Measurements from ENCODE around the gene STYXL2.
A peak's percentile ranks its signal among the peaks of the same experiment; 100 is the strongest.

STYXL2 gene

GRCh38 chr1:167081594-167082156 is 12.2 kb upstream of the STYXL2 start:
- H3K27ac ChIP-seq, result peak overlapping the region; percentile 58; the same call in 1 of the 2 replicates
- TF ChIP-seq, protein P1, sequence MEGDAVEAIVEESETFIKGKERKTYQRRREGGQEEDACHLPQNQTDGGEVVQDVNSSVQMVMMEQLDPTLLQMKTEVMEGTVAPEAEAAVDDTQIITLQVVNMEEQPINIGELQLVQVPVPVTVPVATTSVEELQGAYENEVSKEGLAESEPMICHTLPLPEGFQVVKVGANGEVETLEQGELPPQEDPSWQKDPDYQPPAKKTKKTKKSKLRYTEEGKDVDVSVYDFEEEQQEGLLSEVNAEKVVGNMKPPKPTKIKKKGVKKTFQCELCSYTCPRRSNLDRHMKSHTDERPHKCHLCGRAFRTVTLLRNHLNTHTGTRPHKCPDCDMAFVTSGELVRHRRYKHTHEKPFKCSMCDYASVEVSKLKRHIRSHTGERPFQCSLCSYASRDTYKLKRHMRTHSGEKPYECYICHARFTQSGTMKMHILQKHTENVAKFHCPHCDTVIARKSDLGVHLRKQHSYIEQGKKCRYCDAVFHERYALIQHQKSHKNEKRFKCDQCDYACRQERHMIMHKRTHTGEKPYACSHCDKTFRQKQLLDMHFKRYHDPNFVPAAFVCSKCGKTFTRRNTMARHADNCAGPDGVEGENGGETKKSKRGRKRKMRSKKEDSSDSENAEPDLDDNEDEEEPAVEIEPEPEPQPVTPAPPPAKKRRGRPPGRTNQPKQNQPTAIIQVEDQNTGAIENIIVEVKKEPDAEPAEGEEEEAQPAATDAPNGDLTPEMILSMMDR (IDR thresholded peaks at IDR 0.05), result no peak
- no peak for TF ChIP-seq ZFX (IDR thresholded peaks at IDR 0.05; ENCODE audit: borderline replicate concordance)

DNA sequence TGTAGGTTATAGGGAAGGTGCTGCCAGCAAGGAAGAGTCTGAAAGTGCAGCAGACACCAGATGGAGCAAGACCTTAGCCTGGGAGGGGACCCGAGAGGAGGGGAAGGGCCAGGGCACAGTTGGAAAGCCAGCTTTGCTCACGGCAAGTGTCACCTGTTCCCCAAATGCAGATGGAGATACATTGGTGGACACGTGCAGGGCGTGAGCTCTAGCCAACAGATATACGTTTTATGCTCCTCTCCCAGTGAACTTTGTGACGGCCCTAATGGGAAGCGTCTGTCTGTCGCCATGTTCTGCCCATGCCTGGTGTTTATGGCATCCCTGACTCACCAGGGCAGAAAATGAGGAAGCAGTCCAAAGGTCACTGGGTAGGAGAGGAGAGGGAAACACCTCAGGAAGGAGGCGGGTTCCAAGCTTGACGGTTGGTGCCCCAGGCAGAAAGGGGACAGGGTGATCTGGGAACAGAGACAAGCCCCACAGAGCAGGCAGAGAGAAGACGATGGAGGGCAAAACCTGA is 11.3 kb upstream of the STYXL2 start:
- TF ChIP-seq, protein P1 (IDR thresholded peaks at IDR 0.05), result no peak
- TF ChIP-seq ZFX (IDR thresholded peaks at IDR 0.05; ENCODE audit: borderline replicate concordance), result no peak
- H3K27ac ChIP-seq, result peak overlapping the region; percentile 58

DNA sequence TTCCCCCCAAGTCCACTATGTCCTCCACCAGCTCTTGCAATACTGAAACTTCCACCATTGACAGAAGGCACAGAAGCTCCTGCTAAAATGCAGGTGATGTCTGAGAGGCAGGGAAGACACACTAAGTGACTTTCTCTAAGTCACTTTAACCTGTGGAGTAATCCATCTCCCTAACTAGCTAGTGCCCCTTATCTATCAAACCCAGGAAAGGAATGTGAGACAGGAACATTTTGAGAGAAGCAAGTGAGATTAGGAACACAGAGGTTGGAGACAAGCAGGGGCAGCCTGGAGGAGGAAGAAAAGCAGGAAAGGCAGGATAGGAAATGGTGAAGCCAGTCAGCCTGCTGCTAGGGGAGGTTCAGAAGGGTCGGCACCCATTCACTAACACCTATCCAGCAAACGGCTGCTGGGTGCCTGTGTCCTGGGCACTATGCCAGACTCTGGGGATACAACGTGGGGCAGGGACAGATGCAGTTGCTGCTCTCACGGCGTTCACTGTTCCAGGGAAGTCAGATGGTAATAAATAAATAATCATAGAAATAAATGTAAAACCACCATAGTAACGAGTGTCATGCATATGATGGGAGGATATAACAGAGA is 10.7 kb upstream of the STYXL2 start:
- no peak for TF ChIP-seq ZFX (IDR thresholded peaks at IDR 0.05; ENCODE audit: borderline replicate concordance)
- TF ChIP-seq, protein P1 (IDR thresholded peaks at IDR 0.05), result no peak
- peak overlapping the region; percentile 58 for H3K27ac ChIP-seq

DNA sequence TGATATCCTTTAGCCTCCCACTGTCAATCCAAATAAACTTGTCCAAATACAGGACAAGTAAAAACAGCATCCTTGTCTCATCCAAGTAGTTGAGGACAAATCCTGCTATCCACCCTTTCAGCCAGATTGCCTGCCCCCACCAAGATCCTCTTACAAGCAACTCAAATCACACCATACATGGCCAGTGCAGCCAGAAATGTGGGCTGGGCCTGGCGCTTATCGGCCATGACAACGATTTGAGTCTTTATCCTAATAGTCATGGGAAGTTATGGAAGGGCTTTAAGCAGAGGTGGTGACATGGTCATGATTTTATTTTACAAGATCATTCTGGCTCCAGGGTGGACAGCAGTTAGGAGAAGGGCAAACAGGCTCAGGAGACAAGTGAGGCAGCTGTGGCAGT is 10.0 kb upstream of the STYXL2 start:
- H3K27ac ChIP-seq, result no peak overlapping the region
- TF ChIP-seq, protein P1 (IDR thresholded peaks at IDR 0.05), result no peak
- TF ChIP-seq ZFX (IDR thresholded peaks at IDR 0.05; ENCODE audit: borderline replicate concordance), result no peak

- TF ChIP-seq ZFX (IDR thresholded peaks at IDR 0.05; ENCODE audit: borderline replicate concordance), result no peak
- TF ChIP-seq, protein P1 (IDR thresholded peaks at IDR 0.05), result no peak
- H3K27ac ChIP-seq, result no peak overlapping the region
Measured at GRCh38 chr1:167084757-167085156, 9.1 kb upstream of the STYXL2 start.

DNA sequence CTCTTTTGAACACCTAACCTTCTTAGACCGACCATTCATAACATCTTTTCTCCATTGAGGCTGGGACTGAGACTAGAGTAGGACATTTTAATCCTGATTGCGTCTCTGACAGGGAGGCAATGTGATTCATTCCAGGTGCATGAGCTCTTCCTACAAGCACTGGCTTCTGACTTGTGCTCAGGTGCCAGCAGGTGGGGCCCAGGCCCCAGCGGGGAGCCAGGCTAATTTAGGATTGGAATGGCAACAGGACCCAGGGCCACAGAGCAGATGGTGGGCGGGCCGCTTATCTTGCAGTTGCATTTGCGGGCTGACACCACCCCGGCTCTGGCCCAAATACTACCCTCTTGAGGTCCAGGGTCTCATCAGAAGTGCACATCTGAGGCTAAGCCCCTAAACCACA is 7.8 kb upstream of the STYXL2 start:
- H3K27ac ChIP-seq, result no peak overlapping the region
- TF ChIP-seq, protein P1 (IDR thresholded peaks at IDR 0.05), result no peak
- no peak for TF ChIP-seq ZFX (IDR thresholded peaks at IDR 0.05; ENCODE audit: borderline replicate concordance)

DNA sequence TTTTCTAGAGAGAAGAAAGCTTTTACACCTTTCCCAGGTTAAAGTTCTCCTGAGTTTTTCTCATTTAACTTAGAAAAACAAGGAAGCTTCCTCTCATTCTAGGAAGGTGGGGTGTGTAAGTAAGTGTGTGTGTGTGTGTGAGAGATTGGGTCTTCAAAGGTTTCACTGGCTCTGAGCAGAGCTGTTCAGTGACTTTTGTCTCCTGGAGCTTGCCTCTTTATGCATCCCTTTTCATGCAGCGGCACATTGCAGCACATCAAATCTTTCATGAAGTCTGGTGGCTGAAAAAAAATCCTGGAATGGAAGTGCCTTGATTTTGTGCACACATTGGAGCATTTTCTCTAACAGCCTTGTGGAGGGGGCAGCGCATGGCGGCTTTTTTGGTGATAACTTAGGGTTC is 7.1 kb upstream of the STYXL2 start:
- TF ChIP-seq, protein P1 (IDR thresholded peaks at IDR 0.05), result no peak
- no peak for TF ChIP-seq ZFX (IDR thresholded peaks at IDR 0.05; ENCODE audit: borderline replicate concordance)
- H3K27ac ChIP-seq, result no peak overlapping the region
